Activated naive CD4-positive, alpha-beta T cell (primary cell): ENCODE results near the gene IL6.
A peak's percentile ranks its signal among the peaks of the same experiment; 100 is the strongest.
"Not testable (repeated sequence)": the region's sequence is repeated elsewhere in the genome, so short reads cannot be mapped to it uniquely, and the experiment has no call there.

Experiments
- DNase-seq, 4 experiments: peaks; one replicate each; lab custom pipeline; 2025; lab: John Stamatoyannopoulos, UW

IL6 gene

DNA sequence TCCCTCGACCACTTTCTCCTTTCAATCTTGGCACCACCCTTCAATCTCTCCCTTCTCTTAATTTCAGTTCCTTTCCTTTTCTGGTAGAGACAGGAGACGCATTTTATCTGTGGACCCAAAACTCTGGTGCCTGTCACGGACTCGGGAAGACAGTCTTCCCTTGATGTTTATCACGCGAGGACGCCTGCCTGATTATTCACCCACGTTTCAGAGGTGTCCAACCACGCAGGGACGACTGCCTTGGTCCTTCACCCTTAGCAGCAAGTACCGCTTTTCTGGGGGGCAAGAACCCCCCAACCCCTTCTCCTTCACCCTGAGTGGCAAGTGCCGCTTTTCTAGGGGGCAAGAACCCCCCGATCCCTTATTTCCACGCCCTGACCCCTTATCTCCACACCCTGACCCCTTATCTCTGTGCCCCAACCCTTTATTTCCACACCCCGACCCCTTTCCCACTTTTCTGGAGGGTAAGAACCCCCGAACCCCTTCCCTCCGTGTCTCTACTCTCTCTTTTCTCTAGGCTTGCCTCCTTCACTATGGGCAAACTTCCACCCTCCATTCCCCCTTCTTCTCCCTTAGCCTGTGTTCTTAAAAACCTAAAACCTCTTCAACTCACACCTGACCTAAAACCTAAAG is 22.9 kb upstream of the IL6 start:
- DNase-seq = not testable (repeated sequence)

DNA sequence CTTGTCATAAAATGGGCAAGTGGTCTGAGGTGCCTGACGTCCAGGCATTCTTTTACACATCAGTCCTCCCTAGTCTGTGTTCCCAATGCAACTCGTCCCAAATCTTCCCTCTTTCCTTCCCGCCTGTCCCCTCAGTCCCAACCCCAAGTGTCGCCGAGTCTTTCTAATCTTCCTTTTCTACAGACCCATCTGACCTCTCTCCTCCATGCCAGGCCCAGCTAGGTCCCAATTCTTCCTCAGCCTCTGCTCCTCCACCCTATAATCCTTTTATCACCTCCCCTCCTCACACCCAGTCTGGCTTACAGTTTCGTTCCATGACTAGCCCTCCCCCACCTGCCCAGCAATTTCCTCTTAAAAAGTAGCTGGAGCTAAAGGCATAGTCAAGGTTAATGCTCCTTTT is 22.3 kb upstream of the IL6 start:
- not testable (repeated sequence) for DNase-seq

DNA sequence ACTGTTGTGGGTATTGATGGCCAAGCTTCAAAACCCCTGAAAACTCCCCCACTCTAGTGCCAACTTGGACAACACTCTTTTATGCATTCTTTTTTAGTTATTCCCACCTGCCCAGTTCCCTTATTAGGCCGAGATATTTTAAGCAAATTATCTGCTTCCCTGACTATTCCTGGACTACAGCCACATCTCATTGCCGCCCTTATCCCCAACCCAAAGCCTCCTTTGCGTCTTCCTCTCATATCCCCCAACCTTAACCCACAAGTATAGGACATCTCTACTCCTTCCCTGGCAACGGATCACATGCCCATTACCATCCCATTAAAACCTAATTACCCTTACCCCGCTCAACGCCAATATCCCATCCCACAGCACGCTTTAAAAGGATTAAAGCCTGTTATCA is 21.1 kb upstream of the IL6 start:
- not testable (repeated sequence) for DNase-seq

DNA sequence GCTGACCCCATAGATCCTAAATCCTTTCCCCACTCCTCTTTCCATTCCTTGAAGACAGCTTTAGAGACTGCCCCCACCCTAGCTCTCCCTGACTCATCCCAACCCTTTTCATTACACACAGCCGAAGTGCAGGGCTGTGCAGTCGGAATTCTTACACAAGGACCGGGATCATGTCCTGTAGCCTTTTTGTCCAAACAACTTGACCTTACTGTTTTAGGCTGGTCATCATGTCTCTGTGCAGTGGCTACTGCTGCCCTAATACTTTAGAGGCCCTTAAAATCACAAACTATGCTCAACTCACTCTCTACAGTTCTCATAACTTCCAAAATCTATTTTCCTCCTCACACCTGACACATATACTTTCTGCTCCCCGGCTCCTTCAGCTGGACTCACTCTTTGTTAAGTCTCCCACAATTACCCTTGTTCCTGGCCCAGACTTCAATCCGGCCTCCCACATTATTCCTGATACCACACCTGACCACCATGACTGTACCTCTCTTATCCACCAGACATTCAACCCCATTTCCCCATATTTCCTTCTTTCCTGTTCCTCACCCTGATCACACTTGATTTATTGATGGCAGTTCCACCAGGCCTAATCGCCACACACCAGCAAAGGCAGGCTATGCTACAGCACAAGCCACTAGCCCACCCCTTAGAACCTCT is 19.8 kb upstream of the IL6 start:
- DNase-seq = not testable (repeated sequence)

DNA sequence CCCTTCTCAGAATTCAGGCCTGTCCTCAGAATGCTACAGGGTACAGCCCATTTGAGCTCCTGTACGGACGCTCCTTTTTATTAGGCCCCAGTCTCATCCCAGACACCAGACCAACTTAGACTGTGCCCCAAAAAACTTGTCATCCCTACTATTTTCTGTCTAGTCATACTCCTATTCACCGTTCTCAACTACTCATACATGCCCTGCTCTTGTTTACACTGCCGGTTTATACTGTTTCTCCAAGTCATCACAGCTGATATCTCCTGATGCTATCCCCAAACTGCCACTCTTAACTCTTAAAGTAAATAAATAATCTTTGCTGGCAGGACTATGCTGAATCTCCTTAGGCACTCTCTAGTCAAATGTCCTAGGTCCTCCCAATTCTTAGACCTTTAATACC is 18.8 kb upstream of the IL6 start:
- not testable (repeated sequence) for DNase-seq

DNA sequence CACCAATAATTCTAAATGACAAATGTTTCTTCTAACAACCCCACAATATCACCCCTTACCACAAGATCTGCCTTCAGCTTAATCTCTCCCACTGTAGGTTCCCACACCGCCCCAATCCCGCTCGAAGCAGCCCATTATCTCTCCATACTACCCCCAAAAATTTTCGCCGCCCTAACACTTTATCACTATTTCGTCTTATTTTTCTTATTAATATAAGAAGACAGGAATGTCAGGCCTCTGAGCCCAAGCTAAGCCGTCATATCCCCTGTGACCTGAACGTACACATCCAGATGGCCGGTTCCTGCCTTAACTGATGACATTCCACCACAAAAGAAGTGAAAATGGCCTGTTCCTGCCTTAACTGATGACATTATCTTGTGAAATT is 18.3 kb upstream of the IL6 start:
- DNase-seq = not testable (repeated sequence)

DNA sequence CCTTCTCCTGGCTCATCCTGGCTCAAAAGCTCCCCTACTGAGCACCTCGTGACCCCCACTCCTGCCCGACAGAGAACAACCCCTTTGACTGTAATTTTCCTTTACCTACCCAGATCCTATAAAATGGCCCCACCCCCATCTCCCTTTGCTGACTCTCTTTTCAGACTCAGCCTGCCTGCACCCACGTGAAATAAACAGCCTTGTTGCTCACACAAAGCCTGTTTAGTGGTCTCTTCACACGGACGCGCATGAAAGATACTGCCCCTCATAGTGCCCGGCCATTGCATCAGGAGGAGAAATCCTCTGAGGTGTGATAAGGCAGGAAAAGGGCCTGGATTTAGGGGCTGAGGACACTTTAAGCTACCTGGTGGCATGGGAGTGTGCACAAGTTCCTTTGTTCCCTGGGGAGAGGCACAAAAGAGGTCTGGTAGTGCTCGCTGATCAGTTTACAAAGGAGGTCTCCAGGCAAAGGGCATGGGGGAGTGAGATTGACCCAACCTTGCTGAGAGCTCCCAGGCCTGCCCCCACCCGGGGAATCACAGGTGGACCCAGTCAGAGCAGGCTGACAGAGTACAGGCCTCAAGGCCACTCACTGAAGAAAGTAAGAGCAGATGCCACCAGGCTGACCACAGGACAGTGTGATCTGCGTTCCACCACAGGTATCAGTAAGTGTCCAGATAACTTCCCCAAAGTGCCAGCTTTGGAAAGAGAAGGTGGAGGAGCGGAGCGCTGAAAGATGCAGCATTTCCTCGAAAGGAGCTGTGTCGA is 17.8 kb upstream of the IL6 start:
- not testable (repeated sequence) for DNase-seq

DNA sequence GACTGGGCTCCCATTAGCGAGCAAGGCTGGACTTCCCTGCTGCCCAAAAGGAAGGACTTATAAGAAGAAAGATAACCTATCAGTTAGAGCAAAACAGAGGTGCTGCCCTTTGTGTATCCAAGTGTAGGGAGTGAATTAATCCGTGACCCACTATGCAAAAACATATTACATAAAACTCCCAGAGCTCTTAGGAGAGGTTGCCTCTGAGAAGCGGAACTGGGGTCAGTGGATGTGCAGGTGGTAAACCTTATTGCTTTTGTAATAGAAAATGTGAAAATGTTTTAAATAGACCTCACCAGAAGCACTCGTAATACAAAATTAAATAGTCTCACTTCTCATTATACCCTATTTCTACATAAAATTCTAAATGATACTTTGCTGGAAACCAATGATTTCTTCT is 17.1 kb upstream of the IL6 start:
- no peak for DNase-seq

DNA sequence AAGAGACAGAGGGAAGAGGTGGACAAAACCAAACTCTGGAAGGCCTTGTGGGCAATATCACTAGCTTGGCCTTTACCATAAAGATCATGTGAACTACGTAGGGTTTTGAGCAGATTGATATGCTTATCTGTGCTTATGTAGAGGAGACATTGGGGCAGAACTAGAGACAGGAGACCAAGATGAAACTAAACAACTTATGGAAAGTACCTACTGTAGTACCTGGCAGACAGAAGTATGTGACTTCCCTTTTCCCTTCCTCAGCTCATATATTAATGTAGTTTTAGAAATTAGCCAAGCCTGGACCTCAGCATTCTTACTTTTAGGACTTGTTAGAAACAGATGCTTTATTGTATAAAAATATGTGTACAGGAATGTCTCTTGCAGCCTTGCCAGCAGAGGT is 14.0 kb upstream of the IL6 start:
- DNase-seq = no peak

DNA sequence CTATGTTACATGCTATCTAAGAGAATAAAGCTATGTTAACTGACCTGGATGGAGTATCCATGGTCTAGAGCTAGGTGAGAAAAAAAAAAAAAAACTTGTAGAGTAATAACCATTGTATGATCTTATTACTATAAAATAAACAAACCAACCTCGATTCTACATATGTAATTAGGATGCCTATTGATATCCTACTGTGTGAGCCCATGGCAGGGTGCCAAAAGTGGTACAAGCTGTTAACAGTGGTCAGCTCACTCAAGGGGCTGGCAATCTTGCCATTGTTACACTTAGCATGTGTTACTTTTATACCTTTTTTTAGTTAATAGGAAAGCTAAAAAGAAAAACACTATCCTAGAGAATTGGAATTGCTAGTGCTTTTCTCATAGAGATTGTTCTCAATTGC is 13.5 kb upstream of the IL6 start:
- DNase-seq = no peak

DNA sequence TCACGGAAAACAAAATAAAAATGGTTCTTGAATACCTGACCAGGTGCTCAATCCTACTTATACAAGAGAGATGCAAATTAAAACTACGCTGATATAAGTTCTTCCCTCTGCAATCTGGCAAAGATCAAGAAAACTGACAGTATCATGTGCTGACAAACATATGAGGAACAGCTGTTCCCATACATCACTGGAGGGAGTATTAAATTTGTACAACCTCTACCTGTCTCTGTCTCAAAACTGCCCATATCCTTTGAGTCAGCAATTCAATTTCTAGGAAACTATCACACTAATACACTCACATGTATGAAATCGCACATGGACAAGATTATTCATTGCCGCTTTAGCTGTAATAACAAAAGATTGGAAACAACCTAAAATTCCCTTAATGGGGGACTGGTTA is 11.0 kb upstream of the IL6 start:
- no peak for DNase-seq

DNA sequence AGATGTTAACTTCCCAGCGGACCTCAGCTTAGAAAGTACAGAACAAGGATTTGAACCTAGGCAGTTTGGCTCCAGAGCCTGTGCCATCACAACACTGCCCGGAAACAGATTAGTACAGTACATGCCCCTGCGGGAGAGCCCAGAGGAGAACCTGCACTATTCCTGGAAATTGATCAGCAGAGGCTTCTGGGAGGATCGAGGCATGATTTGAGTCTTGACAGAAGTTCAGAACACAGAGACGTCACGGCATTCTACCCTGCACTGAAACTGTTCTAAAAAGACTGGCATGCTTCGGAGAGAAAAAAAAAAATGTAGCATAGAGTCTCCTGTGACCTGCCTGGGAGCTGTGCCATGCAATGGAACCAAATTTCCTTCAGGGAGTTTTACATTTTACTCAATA is 9.2 kb upstream of the IL6 start:
- no peak for DNase-seq

DNA sequence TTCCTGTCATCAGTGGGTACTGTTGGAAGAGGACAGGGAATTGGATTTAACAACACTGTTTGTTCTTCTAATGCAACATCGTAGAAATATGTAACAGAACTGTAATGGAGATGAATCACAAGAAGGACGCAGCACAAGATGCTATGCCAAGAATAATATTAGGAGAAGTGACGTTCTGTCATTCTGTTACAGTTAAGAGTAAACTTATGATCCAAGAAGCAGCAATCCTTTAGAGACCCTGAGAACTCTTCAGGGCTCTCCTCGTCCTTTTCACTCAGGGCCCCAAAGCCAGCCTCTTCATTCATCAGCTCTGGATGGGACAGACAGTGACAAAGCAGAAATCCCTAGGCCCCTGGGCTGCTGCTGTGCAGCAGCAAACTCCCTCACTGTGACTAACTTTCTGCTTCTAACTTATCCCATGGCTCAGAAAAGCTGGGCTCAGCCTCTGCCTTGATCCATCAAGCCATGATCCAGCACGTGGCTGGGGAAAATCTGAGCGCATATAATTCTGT is 8.7 kb upstream of the IL6 start:
- DNase-seq = no peak

DNA sequence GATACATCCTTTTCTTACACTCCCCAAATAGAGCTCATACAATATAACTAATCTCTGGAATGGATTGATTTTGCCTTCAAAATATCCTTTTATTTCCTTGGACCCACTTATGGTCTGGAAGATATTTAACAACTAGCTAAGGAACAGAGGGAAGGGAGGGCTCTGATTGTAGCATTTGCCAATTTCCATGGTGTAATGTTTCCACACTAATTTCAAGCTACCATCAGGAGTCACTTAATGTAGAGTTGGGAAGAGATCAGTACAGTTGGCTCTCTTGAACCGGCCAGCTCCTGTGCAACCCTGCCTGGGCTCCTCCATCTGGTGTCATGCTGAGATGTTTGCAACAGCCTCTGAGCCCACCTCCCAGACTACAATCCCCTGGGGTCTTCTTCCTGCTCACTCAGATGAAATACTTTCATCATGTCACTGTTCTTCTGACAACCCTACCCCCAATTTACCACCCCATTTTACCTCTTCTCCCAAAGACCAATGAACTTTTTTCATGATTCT is 8.0 kb upstream of the IL6 start:
- DNase-seq = no peak

DNA sequence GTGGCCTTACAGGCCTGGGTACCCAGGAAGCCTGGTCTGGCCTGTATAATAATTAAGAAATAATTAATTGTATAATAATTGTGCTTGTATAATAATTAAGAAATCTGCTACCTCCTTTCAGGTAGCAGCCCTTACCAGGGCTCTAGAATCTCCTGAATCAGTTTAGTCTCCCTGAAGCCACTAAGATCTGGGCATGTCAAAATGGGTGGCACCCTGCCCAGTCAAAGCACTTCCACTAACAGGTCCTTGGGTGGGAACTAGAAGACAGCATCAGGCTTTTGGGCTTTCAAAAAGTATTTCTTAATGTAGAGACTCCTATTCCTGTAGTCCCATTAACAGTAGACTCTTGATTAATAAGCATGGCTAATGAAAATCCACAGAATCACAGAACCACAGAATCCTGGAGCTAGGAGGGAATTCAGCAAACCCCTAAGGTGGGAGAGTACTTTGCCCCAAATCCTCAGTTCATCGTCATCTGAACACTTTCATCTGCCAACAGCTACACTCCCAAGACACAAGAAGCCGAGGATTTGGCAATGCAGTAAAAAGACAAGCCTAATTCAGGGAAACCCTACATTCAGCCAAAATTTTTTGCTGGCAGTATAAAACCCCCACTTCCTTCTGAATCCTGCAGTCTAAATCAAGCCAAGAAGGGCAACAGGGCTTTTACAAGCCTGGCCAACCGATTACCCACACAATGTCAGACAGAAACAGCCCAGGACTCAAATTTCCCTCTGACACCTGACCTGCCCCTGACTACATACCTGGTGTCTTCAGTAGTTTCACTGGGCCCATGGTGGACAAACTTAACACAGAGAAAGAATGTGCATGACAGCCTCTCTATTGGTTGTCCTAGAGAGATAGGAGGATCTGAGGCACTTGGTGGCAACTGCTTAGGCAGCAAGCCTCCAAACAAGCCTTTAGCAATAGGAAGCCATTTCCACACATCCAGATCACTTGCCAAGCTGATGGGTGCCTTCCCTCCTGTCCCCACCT is 5.9 kb upstream of the IL6 start:
- no peak for DNase-seq

DNA sequence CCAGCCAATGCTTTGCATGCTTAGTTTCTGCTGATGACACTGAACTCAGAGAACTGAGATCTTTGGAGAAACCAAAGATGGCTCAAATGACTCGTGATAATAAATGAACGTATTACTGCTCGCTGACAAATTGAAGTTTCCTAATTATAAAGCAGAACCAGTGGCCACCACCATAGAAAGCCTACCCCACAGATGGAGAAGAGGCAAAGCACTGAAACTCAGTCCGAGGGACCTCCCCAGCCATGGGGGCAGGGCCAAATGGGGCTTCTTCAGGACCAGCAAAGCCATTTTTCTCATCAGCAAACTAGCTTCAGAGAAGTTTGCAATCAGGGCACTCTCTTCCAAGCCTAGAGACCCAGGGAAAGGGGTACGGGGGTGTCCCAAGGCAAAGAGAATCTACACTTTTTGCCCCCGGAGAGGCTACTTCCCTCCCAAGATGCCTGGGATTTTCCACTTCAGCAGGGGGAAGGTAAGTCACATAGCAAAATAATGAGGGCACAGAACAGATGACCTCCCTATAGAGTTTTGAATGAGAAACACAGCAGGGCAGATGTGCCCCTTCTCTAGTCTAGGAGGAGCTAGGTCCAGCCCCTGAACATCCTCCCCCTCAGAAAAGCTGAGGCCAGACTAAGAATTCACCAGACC is 4.3 kb upstream of the IL6 start:
- no peak for DNase-seq

DNA sequence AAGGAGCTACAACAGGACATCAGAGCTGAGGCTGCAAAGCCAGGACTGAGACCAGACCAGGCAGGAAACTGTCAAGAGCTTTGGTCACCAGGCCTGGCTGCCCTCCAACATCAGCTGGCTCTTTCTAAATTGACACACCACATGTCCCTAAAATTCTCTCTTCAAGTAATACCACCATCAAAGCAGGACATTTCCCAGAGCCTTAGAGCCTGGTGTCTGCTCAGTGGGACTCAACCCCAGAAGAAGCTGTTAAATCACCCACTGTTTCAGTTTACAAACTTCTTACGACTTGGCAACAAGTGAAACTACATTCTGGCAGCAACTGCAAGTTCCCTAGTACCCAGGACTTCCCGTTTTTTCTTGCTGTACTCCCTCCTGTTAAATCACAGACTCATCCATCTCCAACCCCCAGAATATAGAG is 3.8 kb upstream of the IL6 start:
- DNase-seq = no peak

DNA sequence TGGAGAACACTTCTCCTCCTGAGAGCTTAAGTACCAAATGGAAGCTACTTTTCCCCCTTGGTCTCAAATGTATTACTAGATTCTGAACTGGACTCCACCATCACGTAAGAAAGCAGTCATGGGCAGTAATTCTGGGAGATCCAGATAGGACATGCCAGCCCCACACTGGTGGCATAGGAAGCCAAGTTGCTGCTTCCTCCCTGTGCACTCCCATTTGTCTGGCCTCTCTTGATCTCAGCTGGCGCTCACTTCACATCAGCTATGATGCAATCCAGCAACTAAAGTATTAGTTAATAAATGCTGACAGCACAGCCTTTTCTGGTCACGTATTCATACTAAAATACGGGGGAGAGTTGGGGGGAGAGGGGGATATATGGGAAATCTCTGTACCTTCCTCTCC is 3.4 kb upstream of the IL6 start:
- DNase-seq = no peak

DNA sequence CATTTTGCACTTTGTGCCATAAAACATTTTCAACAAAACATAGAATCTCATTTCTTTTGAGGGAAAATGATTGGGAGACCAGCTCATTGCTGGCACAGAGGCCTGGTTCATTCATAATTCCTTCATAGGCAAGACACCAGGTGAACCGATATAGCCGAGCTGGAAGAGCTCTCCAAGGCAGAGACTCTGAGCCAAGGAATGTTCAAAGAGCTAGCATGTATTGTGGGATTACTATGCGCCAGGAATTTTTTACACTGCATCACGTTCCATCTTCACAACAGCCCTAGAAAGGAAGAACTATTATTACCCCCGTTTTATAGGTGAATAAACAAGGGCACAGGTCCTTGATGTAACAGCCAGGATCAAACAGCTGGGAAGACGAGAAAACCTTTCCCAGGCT is 2.1 kb upstream of the IL6 start:
- no peak for DNase-seq

DNA sequence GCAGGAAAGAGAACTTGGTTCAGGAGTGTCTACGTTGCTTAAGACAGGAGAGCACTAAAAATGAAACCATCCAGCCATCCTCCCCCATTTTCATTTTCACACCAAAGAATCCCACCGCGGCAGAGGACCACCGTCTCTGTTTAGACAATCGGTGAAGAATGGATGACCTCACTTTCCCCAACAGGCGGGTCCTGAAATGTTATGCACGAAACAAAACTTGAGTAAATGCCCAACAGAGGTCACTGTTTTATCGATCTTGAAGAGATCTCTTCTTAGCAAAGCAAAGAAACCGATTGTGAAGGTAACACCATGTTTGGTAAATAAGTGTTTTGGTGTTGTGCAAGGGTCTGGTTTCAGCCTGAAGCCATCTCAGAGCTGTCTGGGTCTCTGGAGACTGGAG is 1.4 kb upstream of the IL6 start:
- no peak for DNase-seq

DNA sequence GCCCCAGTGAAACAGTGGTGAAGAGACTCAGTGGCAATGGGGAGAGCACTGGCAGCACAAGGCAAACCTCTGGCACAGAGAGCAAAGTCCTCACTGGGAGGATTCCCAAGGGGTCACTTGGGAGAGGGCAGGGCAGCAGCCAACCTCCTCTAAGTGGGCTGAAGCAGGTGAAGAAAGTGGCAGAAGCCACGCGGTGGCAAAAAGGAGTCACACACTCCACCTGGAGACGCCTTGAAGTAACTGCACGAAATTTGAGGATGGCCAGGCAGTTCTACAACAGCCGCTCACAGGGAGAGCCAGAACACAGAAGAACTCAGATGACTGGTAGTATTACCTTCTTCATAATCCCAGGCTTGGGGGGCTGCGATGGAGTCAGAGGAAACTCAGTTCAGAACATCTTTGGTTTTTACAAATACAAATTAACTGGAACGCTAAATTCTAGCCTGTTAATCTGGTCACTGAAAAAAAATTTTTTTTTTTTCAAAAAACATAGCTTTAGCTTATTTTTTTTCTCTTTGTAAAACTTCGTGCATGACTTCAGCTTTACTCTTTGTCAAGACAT is 574 bp upstream of the IL6 start:
- peak in 3 of 4 experiments; percentile 6 to 12 (median 7) for DNase-seq
